ENCODE measurements around the gene XRCC5. TPM values are rescaled to one million over a fixed set of nuclear protein-coding genes. Genes with fewer than 3 reads are reported as not detected.

XRCC5 gene
- total and polyA plus RNA-seq, 3 donors from 2014 or later: 132 to 145 (median 133) TPM

GRCh38 chr2:216110620-216111019 lies 1.5 kb downstream of the XRCC5 start:
- H3K4me3 ChIP-seq: no peak overlapping the region
- intact Hi-C loops (cut with DNase I; ENCODE audit: low total_unique reads): loop anchor here (10.0 kb wide), 1 partner anchor 294 kb away; no protein-coding TSS in a partner anchor

DNA sequence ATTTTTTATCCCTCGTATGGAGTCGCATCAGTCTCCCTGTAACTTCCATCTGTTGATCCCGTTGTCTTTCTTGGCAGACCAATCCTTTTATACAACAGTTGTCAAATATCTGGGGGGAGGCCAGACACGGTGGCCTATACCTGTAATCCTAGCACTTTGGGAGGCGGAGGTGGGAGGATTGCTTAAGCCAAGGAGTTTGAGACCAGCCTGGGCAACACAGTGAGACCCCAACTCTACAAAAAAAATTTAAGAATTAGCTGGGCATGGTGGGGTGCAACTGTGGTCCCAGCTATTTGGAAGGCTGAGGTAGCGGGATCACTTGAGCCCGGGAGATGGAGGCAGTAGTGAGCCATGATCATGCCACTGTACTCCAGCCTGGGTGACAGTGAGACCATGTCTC lies 2.0 kb downstream of the XRCC5 start:
- intact Hi-C loops (cut with DNase I; ENCODE audit: low total_unique reads): loop anchor here (10.0 kb wide), 1 partner anchor 294 kb away; no protein-coding TSS in a partner anchor
- H3K9me3 ChIP-seq: no peaks in the 10 kb centered on the region
- H3K27me3 ChIP-seq: no peaks in the 10 kb centered on the region
- H3K4me1 ChIP-seq: peaks cover 24% of the 10 kb centered on the region
- no peak overlapping the region for H3K27ac ChIP-seq
- H3K4me3 ChIP-seq: no peak overlapping the region
- TF ChIP-seq CTCF (IDR thresholded peaks at IDR 0.05): no peak
- no peak for TF ChIP-seq POLR2A (IDR thresholded peaks at IDR 0.05)
- WGBS, 2 donors: 80 to 85% methylated on average over 7 of the region's 7 CpGs
- H3K36me3 ChIP-seq (ENCODE audit: low read depth, missing control alignments): no peaks in the 10 kb centered on the region
- no peak for DNase-seq

More at GRCh38 chr2:216110620-216111019, 1.5 kb downstream of the XRCC5 start:
- Histone ChIP-seq H3K27me3 (no peaks in the 10 kb centered on the region), H3K4me1 (peaks cover 19% of the 10 kb centered on the region), H3K27ac (peak overlapping the region in 1 of 2 donors; percentile 86), H3K36me3 (ENCODE audit: low read depth, missing control alignments) (no peaks in the 10 kb centered on the region), H3K9me3 (no peaks in the 10 kb centered on the region)
- no peak for TF ChIP-seq CTCF (IDR thresholded peaks at IDR 0.05)
- TF ChIP-seq POLR2A (IDR thresholded peaks at IDR 0.05): no peak
- 17% methylated on average over 1 of the region's 1 CpG for WGBS, 2 donors
- no peak for DNase-seq

GRCh38 chr2:216112926-216113325 lies 3.8 kb downstream of the XRCC5 start:
- no peaks in the 10 kb centered on the region for H3K36me3 ChIP-seq (ENCODE audit: low read depth, missing control alignments)
- peaks cover 24% of the 10 kb centered on the region for H3K4me1 ChIP-seq
- no peaks in the 10 kb centered on the region for H3K9me3 ChIP-seq
- H3K4me3 ChIP-seq: no peak overlapping the region
- no peaks in the 10 kb centered on the region for H3K27me3 ChIP-seq
- WGBS, 2 donors: 75 to 82% methylated on average over 4 of the region's 4 CpGs
- intact Hi-C loops (cut with DNase I; ENCODE audit: low total_unique reads): loop anchor here (10.0 kb wide), 1 partner anchor 292 kb away; no protein-coding TSS in a partner anchor
- TF ChIP-seq CTCF (IDR thresholded peaks at IDR 0.05): no peak
- no peak for TF ChIP-seq POLR2A (IDR thresholded peaks at IDR 0.05)
- no peak overlapping the region for H3K27ac ChIP-seq
- DNase-seq: no peak

GRCh38 chr2:216113572-216113971 lies 4.4 kb downstream of the XRCC5 start:
- intact Hi-C loops (cut with DNase I; ENCODE audit: low total_unique reads): loop anchor here (10.0 kb wide), 1 partner anchor 291 kb away; no protein-coding TSS in a partner anchor
- H3K36me3 ChIP-seq (ENCODE audit: low read depth, missing control alignments): no peaks in the 10 kb centered on the region
- H3K9me3 ChIP-seq: no peaks in the 10 kb centered on the region
- H3K4me3 ChIP-seq: no peak overlapping the region
- DNase-seq: no peak
- WGBS, 2 donors: 85 to 93% methylated on average over 3 of the region's 3 CpGs
- H3K27me3 ChIP-seq: no peaks in the 10 kb centered on the region
- H3K4me1 ChIP-seq: peaks cover 24% of the 10 kb centered on the region
- TF ChIP-seq CTCF (IDR thresholded peaks at IDR 0.05): no peak
- TF ChIP-seq POLR2A (IDR thresholded peaks at IDR 0.05): no peak
- H3K27ac ChIP-seq: no peak overlapping the region

DNA sequence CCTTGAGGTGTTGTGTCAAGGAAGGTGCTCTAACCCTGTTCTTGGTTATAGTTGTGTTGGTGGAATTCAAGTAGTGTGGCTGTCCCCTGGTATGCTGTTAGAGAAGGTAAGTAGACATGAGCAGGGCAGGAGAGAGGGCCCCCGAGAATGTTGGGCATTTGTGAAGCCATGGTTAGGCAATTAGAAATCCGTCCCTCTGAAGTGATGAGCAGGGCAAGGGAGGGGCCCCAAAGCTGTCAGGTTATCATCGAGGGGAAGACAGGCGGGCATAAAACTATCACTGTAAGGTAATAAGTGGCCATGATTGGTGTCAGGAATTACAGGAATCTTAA lies 5.2 kb downstream of the XRCC5 start:
- no peaks in the 10 kb centered on the region for H3K27me3 ChIP-seq
- H3K4me3 ChIP-seq: no peak overlapping the region
- DNase-seq: no peak
- H3K36me3 ChIP-seq (ENCODE audit: low read depth, missing control alignments): no peaks in the 10 kb centered on the region
- H3K9me3 ChIP-seq: no peaks in the 10 kb centered on the region
- WGBS, 2 donors: 27 to 36% methylated on average over 4 of the region's 4 CpGs
- intact Hi-C loops (cut with DNase I; ENCODE audit: low total_unique reads): loop anchor here (10.0 kb wide), 1 partner anchor 290 kb away; no protein-coding TSS in a partner anchor
- TF ChIP-seq POLR2A (IDR thresholded peaks at IDR 0.05) (no peak), CTCF (IDR thresholded peaks at IDR 0.05) (no peak)
- H3K4me1 ChIP-seq: peaks cover 24% of the 10 kb centered on the region
- peak overlapping the region in 1 of 2 donors; percentile 47 for H3K27ac ChIP-seq

Data from testis (tissue), 3 donors.